ENCODE data around the gene S100A1. TPM values are rescaled to one million over a fixed set of nuclear protein-coding genes. Genes with fewer than 3 reads are reported as not detected.

The S100A1 gene
- total RNA-seq, 1 experiment from 2014 or later: 4.4 TPM

GRCh38 chr1:153615406-153615805, 12.8 kb upstream of the S100A1 start:
- Histone ChIP-seq H3K36me3 (peaks cover 12% of the 10 kb centered on the region), H3K4me1 (peaks cover 8% of the 10 kb centered on the region; the same call in 1 of the 2 replicates), H3K4me3 (no peak overlapping the region), H3K27me3 (no peaks in the 10 kb centered on the region), H3K27ac (no peak overlapping the region), H3K9me3 (replicated peaks) (no peaks in the 10 kb centered on the region)
- no peak for DNase-seq

- Histone ChIP-seq H3K27me3 (no peaks in the 10 kb centered on the region), H3K27ac (no peak within 1 kb of the TSS), H3K4me3 (no peak within 1 kb of the TSS), H3K36me3 (peaks cover 14% of the 10 kb centered on the region), H3K4me1 (peaks cover 7% of the 10 kb centered on the region; the same call in 1 of the 2 replicates), H3K9me3 (replicated peaks) (no peaks in the 10 kb centered on the region)
- no peak for DNase-seq
Measured at GRCh38 chr1:153616144-153616916, 11.9 kb upstream of the S100A1 start, which contains the start of gene S100A14. TSS of gene S100A14 (minus strand) at chr1:153616325. CDS start at chr1:153615858, 467 bp downstream.

GRCh38 chr1:153616917-153617311, 11.3 kb upstream of the S100A1 start:
- Histone ChIP-seq H3K4me1 (peaks cover 4% of the 10 kb centered on the region; the same call in 1 of the 2 replicates), H3K4me3 (no peak overlapping the region), H3K36me3 (peaks cover 14% of the 10 kb centered on the region), H3K9me3 (replicated peaks) (no peaks in the 10 kb centered on the region), H3K27ac (no peak overlapping the region), H3K27me3 (no peaks in the 10 kb centered on the region)
- no peak for DNase-seq

- 0 out of 2 replicates have a peak, but pooled peaks cover 4% of the 10 kb centered on the region for H3K4me1 ChIP-seq
- DNase-seq: peak; percentile 70 to 71
- no peak overlapping the region for H3K27ac ChIP-seq
- no peak overlapping the region for H3K4me3 ChIP-seq
- no peaks in the 10 kb centered on the region for H3K9me3 ChIP-seq (replicated peaks)
- peaks cover 19% of the 10 kb centered on the region for H3K36me3 ChIP-seq
- no peaks in the 10 kb centered on the region for H3K27me3 ChIP-seq
Measured at GRCh38 chr1:153617663-153618062, 10.6 kb upstream of the S100A1 start.

- DNase-seq: no peak
- H3K27me3 ChIP-seq: no peaks in the 10 kb centered on the region
- no peaks in the 10 kb centered on the region for H3K9me3 ChIP-seq (replicated peaks)
- H3K27ac ChIP-seq: no peak overlapping the region
- no peak overlapping the region for H3K4me3 ChIP-seq
- peaks cover 22% of the 10 kb centered on the region for H3K36me3 ChIP-seq
- H3K4me1 ChIP-seq: 0 out of 2 replicates have a peak, but pooled peaks cover 4% of the 10 kb centered on the region
Measured at GRCh38 chr1:153619171-153619570, 9.1 kb upstream of the S100A1 start.

GRCh38 chr1:153623101-153623500, 5.1 kb upstream of the S100A1 start:
- no peaks in the 10 kb centered on the region for H3K9me3 ChIP-seq (replicated peaks)
- no peaks in the 10 kb centered on the region for H3K27me3 ChIP-seq
- peaks cover 28% of the 10 kb centered on the region for H3K36me3 ChIP-seq

GRCh38 chr1:153624965-153625611, 3.1 kb upstream of the S100A1 start:
- Histone ChIP-seq H3K27ac (no peak overlapping the region), H3K36me3 (peaks cover 19% of the 10 kb centered on the region; the same call in 1 of the 2 replicates), H3K9me3 (replicated peaks) (no peaks in the 10 kb centered on the region), H3K4me1 (peaks cover 10% of the 10 kb centered on the region), H3K27me3 (no peaks in the 10 kb centered on the region), H3K4me3 (no peak overlapping the region)
- DNase-seq: no peak

More at GRCh38 chr1:153623101-153623500, 5.1 kb upstream of the S100A1 start:
- no peak overlapping the region for H3K27ac ChIP-seq
- no peak for DNase-seq
- H3K4me1 ChIP-seq: peaks cover 10% of the 10 kb centered on the region
- H3K4me3 ChIP-seq: no peak overlapping the region

- H3K36me3 ChIP-seq: 0 out of 2 replicates have a peak, but pooled peaks cover 14% of the 10 kb centered on the region
- peak overlapping the region; percentile 60 for H3K27ac ChIP-seq
- no peak for DNase-seq
- H3K9me3 ChIP-seq (replicated peaks): no peaks in the 10 kb centered on the region
- H3K4me3 ChIP-seq: peak overlapping the region; percentile 64
- H3K27me3 ChIP-seq: no peaks in the 10 kb centered on the region
- peaks cover 10% of the 10 kb centered on the region for H3K4me1 ChIP-seq
Measured at GRCh38 chr1:153626477-153626903, 1.7 kb upstream of the S100A1 start.

- Histone ChIP-seq H3K27ac (peak within 1 kb of the TSS; percentile 60), H3K27me3 (no peaks in the 10 kb centered on the region), H3K9me3 (replicated peaks) (no peaks in the 10 kb centered on the region), H3K4me3 (peak within 1 kb of the TSS; percentile 64), H3K4me1 (peaks cover 10% of the 10 kb centered on the region), H3K36me3 (0 out of 2 replicates have a peak, but pooled peaks cover 14% of the 10 kb centered on the region)
- peak; percentile 96 to 98 for DNase-seq
Measured at GRCh38 chr1:153626904-153627714, 1.1 kb upstream of the S100A1 start, which contains the start of gene S100A13. TSS of gene S100A13 (minus strand) at chr1:153627505. CDS start at chr1:153626472, 1,033 bp downstream.

GRCh38 chr1:153628638-153629342, 556 bp downstream of the S100A1 start:
- Histone ChIP-seq H3K27me3 (no peaks in the 10 kb centered on the region), H3K27ac (no peak overlapping the region), H3K4me3 (no peak overlapping the region), H3K4me1 (peaks cover 10% of the 10 kb centered on the region), H3K36me3 (0 out of 2 replicates have a peak, but pooled peaks cover 7% of the 10 kb centered on the region), H3K9me3 (replicated peaks) (no peaks in the 10 kb centered on the region)
- no peak for DNase-seq

- Histone ChIP-seq H3K36me3 (0 out of 2 replicates have a peak, but pooled peaks cover 5% of the 10 kb centered on the region), H3K4me1 (peaks cover 10% of the 10 kb centered on the region), H3K27me3 (no peaks in the 10 kb centered on the region), H3K9me3 (replicated peaks) (no peaks in the 10 kb centered on the region), H3K4me3 (no peak overlapping the region), H3K27ac (no peak overlapping the region)
- DNase-seq: no peak
Measured at GRCh38 chr1:153629343-153629665, 1.1 kb downstream of the S100A1 start.

- Histone ChIP-seq H3K27ac (no peak overlapping the region), H3K4me1 (peaks cover 10% of the 10 kb centered on the region), H3K4me3 (no peak overlapping the region), H3K36me3 (peaks cover 5% of the 10 kb centered on the region; the same call in 1 of the 2 replicates), H3K27me3 (no peaks in the 10 kb centered on the region), H3K9me3 (replicated peaks) (no peaks in the 10 kb centered on the region)
- no peak for DNase-seq
Measured at GRCh38 chr1:153629971-153630370, 1.7 kb downstream of the S100A1 start.

GRCh38 chr1:153630384-153630783, 2.1 kb downstream of the S100A1 start:
- H3K27ac ChIP-seq: no peak overlapping the region
- H3K36me3 ChIP-seq: peaks cover 3% of the 10 kb centered on the region; the same call in 1 of the 2 replicates
- DNase-seq: no peak
- no peaks in the 10 kb centered on the region for H3K9me3 ChIP-seq (replicated peaks)
- H3K4me1 ChIP-seq: peaks cover 12% of the 10 kb centered on the region
- no peaks in the 10 kb centered on the region for H3K27me3 ChIP-seq
- H3K4me3 ChIP-seq: no peak overlapping the region

Data from SJCRH30 (cell line).